Mesothelial cell of epicardium (in vitro differentiated cells): Measurements from ENCODE around the gene GMIP. TPM values are rescaled to one million over a fixed set of nuclear protein-coding genes. Genes with fewer than 3 reads are reported as not detected.
A peak's percentile ranks its signal among the peaks of the same experiment; 100 is the strongest.

Experiments
- DNase-seq, 2 experiments: peaks; one replicate each; pipeline ENCODE4 v3.0.0; 2021; ENCODE audit warnings: low spot score in 2 of 2; ENCODE audit not compliant: unreplicated experiment in 2 of 2
- H3K27ac Mint-ChIP-seq: 2 replicates; pipeline ENCODE4 v1.8.0; 2021; ENCODE audit warnings: mixed read lengths
- H3K27me3 Mint-ChIP-seq: 2 replicates; pipeline ENCODE4 v1.8.0; 2021; ENCODE audit warnings: low read depth, mixed read lengths
- H3K36me3 Mint-ChIP-seq: 2 replicates; pipeline ENCODE4 v1.8.0; 2021; ENCODE audit warnings: mixed read lengths
- H3K4me1 Mint-ChIP-seq: 2 replicates; pipeline ENCODE4 v1.8.0; 2021; ENCODE audit warnings: mixed read lengths
- H3K4me3 Mint-ChIP-seq: 2 replicates; pipeline ENCODE4 v1.8.0; 2021; ENCODE audit warnings: mild to moderate bottlenecking, moderate library complexity, mixed read lengths
- H3K9me3 Mint-ChIP-seq: 2 replicates; pipeline ENCODE4 v1.8.0; 2021; ENCODE audit warnings: mixed read lengths
- total RNA-seq: library from RNA; stranded (reverse); gene quantifications from 3 replicates; pipeline ENCODE4 v1.2.1, GENCODE V29; 2021
- TF ChIP-seq, protein P1 (sequence below): fragments of 200-600 bp; sonication (generic); IDR thresholded peaks from one replicate; pipeline ENCODE4 v1.5.0; 2021; ENCODE audit warnings: antibody characterized with exemption; ENCODE audit not compliant: unreplicated experiment

Gene GMIP
- total RNA-seq, 1 donor from 2014 or later: 25.1 TPM

DNA sequence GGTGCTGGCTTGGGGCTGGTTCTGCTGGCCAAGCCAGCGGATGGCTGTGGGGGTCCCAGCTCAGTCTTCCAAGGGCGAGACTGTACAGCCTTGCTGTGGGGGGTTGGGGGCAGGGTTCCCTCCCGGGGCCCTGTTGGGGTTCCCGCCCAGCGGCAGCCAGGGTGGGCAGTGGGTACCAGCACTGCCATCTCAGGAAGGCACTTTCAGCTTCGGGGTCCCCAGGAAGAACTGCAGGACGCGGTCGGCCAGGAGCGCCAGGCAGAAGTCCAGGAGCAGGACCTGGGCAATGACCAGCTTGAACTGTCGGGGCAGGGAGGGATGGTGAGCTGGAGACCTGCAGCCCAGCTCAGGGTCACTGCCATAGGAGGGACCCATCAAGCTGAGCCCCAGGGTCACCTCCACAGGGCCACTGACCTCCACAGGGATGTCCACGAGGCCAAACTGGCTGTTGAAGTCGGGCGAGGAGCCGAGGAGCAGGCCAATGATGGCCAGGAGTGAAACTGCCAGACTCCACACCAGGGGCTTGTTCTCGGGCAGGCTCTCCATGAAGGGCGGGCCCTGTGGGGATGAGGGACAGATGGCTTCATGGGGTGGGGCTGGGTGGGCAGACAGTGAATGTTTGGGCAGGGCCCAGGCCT lies 1.9 kb upstream of the GMIP start:
- Mint-ChIP-seq H3K4me3 (no peak overlapping the region), H3K4me1 (peaks cover 14% of the 10 kb centered on the region), H3K27me3 (no peaks in the 10 kb centered on the region), H3K36me3 (peaks cover 16% of the 10 kb centered on the region), H3K27ac (no peak overlapping the region), H3K9me3 (no peaks in the 10 kb centered on the region)
- no peak for DNase-seq
- TF ChIP-seq, protein P1, sequence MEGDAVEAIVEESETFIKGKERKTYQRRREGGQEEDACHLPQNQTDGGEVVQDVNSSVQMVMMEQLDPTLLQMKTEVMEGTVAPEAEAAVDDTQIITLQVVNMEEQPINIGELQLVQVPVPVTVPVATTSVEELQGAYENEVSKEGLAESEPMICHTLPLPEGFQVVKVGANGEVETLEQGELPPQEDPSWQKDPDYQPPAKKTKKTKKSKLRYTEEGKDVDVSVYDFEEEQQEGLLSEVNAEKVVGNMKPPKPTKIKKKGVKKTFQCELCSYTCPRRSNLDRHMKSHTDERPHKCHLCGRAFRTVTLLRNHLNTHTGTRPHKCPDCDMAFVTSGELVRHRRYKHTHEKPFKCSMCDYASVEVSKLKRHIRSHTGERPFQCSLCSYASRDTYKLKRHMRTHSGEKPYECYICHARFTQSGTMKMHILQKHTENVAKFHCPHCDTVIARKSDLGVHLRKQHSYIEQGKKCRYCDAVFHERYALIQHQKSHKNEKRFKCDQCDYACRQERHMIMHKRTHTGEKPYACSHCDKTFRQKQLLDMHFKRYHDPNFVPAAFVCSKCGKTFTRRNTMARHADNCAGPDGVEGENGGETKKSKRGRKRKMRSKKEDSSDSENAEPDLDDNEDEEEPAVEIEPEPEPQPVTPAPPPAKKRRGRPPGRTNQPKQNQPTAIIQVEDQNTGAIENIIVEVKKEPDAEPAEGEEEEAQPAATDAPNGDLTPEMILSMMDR: no peak

DNA sequence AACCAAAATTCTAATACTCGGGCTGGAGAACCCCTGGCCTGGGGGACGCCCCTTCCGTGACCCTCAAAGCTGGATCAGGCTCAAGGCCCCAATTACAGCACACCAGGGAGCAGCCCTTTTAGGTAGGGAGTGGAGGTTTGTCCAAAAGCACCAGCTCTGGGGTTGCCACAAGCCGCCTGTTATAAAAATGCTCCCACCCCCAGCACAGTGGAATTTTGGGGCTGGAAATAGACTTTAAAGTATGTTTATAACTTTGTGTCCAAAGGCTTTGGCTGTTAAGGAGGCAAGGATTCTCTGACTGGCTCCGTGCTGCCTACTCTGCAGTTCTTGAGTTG lies 564 bp upstream of the GMIP start:
- DNase-seq: no peak
- Mint-ChIP-seq H3K9me3 (no peaks in the 10 kb centered on the region), H3K27me3 (no peaks in the 10 kb centered on the region)

GRCh38 chr19:19642506-19643157 lies 825 bp downstream of the GMIP start:
- Mint-ChIP-seq H3K9me3 (no peaks in the 10 kb centered on the region), H3K36me3 (peaks cover 6% of the 10 kb centered on the region), H3K27me3 (no peaks in the 10 kb centered on the region), H3K4me1 (peaks cover 14% of the 10 kb centered on the region), H3K4me3 (peak overlapping the region; percentile 96), H3K27ac (peak overlapping the region; percentile 73)
- no peak for DNase-seq
- TF ChIP-seq, protein P1: no peak

More for the DNA sequence above, 564 bp upstream of the GMIP start:
- Mint-ChIP-seq H3K4me1 (peaks cover 14% of the 10 kb centered on the region), H3K36me3 (peaks cover 8% of the 10 kb centered on the region), H3K27ac (peak overlapping the region; percentile 88), H3K4me3 (peak overlapping the region; percentile 96)
- TF ChIP-seq, protein P1: peak; percentile 30

DNA sequence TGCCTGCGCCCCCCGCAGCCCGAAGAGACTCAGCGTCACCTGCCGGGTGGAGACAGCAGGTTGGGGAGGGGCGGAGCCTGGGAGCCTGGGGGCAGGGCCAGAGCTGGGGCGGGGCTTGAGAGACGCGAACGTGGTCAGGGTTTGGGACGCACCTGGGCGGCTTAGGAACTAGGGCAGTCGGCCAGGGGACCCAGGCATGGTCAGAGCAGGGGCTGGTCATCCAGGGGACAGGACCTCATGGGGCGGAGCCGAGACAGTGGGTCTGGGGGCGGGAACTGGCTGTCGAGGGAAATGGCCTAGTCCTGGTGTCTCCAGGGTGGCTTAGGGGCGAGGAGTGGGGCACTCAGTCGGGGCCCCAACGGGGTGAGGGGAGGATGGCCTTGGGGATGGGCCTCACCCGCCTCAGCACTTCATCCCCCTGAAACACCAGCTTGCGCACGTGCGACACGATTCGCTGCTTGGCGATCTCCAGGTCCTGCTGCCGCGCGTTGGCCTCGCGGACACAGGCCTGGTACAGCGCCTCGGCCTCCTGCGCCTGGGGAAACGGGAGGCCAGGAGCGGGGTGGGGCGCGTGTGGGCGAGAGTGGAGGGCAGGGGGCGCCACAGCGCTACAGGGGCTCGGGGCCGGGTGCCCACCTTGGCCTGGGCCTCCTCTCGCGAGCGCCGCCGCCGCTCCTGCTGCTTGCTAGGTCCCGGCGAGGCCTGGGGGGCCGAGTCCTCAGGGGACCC lies 5.8 kb downstream of the GMIP start:
- TF ChIP-seq, protein P1: no peak
- H3K4me3 Mint-ChIP-seq: no peak overlapping the region
- no peaks in the 10 kb centered on the region for H3K9me3 Mint-ChIP-seq
- no peaks in the 10 kb centered on the region for H3K27me3 Mint-ChIP-seq
- H3K4me1 Mint-ChIP-seq: peaks cover 8% of the 10 kb centered on the region
- no peak overlapping the region for H3K27ac Mint-ChIP-seq
- H3K36me3 Mint-ChIP-seq: peaks cover 20% of the 10 kb centered on the region
- DNase-seq: no peak

- H3K4me3 Mint-ChIP-seq: no peak overlapping the region
- peaks cover 3% of the 10 kb centered on the region for H3K4me1 Mint-ChIP-seq
- TF ChIP-seq, protein P1: no peak
- no peak for DNase-seq
- H3K36me3 Mint-ChIP-seq: peaks cover 25% of the 10 kb centered on the region
- H3K27ac Mint-ChIP-seq: no peak overlapping the region
- H3K9me3 Mint-ChIP-seq: no peaks in the 10 kb centered on the region
- H3K27me3 Mint-ChIP-seq: no peaks in the 10 kb centered on the region
Measured at GRCh38 chr19:19637186-19637522, 6.3 kb downstream of the GMIP start.
